Fibroblast of mammary gland (primary cell): ENCODE measurements around the gene PCNX3.

Experiments
- DNase-seq: peaks from one replicate; pipeline ENCODE4 v3.0.0-alpha.2; 2010; ENCODE audit warnings: low read depth
- H3K4me3 ChIP-seq: 2 replicates; pipeline ENCODE4 v1.5.1; 2011; ENCODE audit warnings: low read depth, mild to moderate bottlenecking, low read length, moderate library complexity; ENCODE audit not compliant: control insufficient read depth
- TF ChIP-seq, protein P1 (sequence below): conservative IDR thresholded peaks from 2 replicates; pipeline ENCODE4 v1.5.1; 2011; ENCODE audit warnings: low read depth, low read length, inconsistent platforms; ENCODE audit not compliant: control insufficient read depth, insufficient read depth

PCNX3 gene

DNA sequence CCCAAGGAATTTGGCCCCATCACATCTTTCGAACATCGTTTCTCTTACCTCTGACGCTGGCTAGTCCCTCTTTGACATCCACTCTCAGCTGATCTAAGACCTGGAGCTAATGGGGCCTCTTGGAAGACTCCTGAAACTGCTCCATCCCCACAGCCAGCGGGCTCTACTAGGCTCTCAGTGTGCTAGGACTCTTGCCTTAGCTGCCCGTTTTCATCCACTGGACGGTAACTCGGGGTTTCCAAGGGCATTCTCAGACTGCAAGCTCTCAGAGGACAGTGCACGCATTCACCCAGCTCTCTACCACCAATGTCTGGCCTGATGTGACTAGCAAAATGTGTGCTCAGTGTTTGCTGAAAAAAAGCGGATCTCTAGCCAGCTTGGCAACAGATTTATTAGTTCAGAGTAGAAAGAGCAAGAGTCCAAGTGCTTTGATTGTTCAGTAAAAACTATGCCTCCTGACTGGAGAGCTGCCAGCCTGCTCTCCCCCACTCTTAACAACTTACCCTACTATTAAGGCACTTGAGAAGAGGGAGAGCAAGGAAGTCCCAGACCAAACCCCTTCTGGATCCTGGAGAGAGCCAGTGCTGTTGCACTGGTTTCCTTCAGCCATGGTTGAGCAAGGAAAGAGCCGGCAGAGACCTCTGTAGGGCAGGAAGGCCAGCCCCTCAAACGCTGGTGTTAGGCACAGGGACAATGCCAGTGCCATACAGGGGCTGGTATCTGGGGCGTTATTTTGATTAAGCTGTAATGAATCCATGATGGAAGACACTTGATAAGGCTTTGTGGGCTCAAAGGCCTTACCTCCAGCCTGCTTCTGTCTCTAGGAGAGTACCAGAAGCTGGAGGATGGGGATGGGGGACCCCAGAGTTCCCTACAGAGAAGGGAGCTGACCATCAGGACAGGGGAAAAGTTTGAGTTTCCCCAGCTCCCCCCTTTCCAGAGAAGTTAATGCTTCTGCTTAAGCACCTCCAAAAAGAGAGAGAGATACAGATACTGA is 38.0 kb downstream of the PCNX3 start:
- TF ChIP-seq, protein P1, sequence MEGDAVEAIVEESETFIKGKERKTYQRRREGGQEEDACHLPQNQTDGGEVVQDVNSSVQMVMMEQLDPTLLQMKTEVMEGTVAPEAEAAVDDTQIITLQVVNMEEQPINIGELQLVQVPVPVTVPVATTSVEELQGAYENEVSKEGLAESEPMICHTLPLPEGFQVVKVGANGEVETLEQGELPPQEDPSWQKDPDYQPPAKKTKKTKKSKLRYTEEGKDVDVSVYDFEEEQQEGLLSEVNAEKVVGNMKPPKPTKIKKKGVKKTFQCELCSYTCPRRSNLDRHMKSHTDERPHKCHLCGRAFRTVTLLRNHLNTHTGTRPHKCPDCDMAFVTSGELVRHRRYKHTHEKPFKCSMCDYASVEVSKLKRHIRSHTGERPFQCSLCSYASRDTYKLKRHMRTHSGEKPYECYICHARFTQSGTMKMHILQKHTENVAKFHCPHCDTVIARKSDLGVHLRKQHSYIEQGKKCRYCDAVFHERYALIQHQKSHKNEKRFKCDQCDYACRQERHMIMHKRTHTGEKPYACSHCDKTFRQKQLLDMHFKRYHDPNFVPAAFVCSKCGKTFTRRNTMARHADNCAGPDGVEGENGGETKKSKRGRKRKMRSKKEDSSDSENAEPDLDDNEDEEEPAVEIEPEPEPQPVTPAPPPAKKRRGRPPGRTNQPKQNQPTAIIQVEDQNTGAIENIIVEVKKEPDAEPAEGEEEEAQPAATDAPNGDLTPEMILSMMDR, result no peak
- peak overlapping the region; percentile 12 for H3K4me3 ChIP-seq
- DNase-seq, result no peak

DNA sequence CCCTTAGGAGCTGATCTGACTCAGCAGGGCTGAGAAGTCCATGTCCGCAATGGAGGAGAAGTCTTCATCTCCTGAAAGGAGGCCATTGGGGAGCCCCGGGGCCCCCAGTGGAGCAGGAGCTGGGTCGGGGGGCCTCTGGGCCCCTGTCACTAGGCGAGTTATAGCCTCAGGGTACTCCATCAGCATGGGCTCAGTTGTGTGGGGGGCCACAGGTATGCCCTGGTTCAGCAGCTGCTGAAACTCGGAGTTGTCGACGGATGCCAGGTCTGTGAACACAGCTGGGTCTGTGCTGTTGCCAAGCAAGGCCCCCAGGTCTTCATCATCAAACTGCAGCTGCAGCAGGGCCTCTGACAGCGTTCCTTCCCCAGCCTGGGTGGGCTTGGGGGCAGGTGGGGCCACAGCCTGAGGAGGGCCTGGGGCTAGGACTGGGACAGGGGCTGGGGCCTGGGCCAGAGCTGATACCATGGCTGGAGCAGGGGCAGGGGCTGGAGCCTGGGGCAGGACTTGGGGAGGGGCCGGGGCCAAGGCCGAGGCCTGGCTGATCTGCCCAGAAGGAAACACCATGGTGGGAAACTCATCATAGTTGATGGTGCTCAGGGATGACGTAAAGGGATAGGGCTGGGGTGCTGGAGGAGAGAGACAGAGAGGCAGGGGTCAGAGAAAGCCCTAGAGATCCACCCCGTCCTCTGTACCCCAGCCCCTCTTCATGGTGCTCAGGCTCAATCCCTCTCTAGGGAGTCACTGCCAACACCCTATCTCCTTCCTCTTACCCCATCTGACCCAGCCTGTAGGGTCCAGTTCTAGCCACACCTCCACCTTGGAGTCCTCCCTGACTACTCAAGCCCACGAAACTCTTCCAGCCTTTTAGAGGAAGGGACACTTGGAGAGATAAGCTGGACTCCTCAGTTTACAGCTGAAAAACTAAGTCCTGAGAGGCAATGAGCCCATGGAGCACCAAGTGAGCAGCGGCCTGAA is 39.1 kb downstream of the PCNX3 start:
- TF ChIP-seq, protein P1, result no peak
- no peak for DNase-seq
- no peak overlapping the region for H3K4me3 ChIP-seq

DNA sequence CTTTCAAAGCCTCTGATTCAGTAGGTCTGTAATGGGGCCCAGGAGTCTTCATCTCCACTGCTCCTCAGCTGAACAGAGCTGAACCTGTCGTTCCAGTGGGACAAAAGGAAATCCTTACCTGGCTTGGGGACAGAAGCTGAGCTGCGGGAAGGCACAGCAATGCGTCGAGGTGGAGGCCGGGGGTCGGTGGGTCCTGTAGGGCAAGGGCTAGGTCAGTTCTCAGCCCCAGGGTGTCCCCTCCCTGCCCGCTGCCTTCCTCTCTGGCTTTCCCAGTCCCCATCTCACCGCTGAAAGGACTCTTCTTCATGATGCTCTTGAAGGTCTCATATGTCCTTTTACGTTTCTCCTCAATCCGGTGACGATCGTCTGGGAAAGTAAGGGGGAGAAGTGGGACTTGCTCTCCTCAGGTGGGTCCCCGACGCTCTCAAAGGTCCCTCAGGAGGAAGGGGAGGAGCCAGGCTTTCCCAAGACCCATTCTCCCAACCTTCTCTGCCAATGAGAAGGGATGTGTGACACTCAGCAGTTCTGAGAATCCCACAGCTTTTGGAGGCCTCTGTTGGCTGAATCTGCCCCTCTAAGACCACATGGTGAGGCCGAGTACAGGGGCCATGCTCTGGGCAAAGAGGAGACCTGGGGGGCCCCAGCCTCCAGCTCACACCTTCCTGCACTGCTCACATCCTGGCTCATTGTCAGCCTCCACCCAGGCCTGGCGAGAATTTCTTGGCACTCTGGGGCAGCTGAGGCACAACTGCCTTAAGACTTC is 40.2 kb downstream of the PCNX3 start:
- TF ChIP-seq, protein P1, result no peak
- no peak overlapping the region for H3K4me3 ChIP-seq
- no peak for DNase-seq

DNA sequence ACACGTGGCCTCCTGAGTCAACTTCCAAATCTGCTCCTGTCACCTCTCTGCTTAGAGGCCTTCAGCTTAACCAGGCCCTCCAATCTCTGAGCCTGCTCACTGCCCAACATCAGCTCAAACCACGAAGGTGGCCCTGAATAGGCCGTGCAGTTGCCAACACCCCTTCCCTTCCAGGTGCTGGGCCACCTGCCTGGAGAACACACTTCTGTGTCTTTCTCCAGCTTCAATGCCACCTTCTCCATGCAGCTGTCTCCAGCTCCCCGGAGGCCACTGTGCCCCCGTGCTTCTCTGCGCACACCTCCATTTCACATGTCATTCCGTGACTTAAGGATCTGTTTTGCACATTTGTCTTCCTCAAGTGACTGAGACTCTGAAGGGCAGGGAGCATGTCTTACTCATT is 41.9 kb downstream of the PCNX3 start:
- no peak overlapping the region for H3K4me3 ChIP-seq
- no peak for DNase-seq
- TF ChIP-seq, protein P1, result no peak

DNA sequence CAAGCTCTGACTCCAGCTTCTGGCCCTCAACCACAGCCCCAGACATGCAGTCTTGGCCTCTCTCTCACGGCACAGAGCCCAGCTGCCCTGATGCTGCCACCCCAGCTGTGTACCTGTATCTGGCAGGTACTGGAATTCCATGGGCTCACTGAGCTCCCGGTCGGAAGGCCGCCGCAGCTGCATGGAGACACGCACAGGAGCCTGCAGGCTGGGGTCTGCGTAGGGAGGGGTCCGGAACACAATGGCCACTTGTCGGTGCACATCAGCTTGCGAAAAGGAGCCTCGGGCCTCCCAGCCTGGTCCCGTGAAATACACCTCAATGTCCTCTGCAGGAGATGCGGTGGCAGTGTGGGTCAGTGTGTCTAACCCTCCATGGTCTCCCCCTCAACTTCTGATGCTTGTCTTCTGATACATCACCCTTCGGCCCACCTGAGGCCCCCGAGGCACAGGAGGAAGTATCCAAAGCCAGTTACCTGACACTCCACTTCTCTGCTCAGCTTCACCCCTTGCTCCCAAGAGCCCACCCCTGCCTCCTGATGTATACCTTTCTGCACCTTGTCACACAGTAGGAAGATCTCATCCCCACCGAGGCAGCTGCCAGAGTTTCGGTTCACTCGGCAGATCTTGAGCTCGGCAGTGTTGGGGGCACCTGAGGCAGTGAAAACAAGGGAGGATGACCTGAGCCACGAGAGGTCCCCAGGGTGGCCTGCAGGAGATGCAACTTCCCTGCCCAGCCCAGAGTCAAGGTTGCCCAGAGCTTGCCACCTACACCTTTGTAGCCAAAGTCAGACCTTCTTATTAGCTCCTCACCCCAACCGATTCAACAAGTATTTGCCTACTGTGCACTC is 42.8 kb downstream of the PCNX3 start:
- no peak overlapping the region for H3K4me3 ChIP-seq
- DNase-seq, result no peak
- TF ChIP-seq, protein P1, result no peak
